WTC11 (cell line): ENCODE data around the gene RPS6KA5.

Experiments used
- ELF4 ChIP-seq: sonication (generic); formaldehyde crosslinking; IDR thresholded peaks from 2 replicates; pipeline ENCODE4 v1.8.1; 2022; ENCODE audit warnings: low read depth, mild to moderate bottlenecking, moderate library complexity, missing genetic modification reagents
- ETV6 ChIP-seq: sonication (generic); formaldehyde crosslinking; IDR thresholded peaks from 2 replicates; pipeline ENCODE4 v1.8.1; 2022; ENCODE audit warnings: mild to moderate bottlenecking, missing genetic modification reagents
- NR2C2 ChIP-seq: sonication (generic); formaldehyde crosslinking; IDR thresholded peaks from 2 replicates; pipeline ENCODE4 v1.8.0; 2022; ENCODE audit warnings: mild to moderate bottlenecking, missing genetic modification reagents
- TP53 ChIP-seq: sonication (generic); formaldehyde crosslinking; IDR thresholded peaks from 2 replicates; pipeline ENCODE4 v1.8.1; 2023; ENCODE audit warnings: mild to moderate bottlenecking, missing genetic modification reagents
- ZNF138 ChIP-seq: sonication (generic); formaldehyde crosslinking; conservative IDR thresholded peaks from 2 replicates; pipeline ENCODE4 v1.8.1; 2022; ENCODE audit warnings: mild to moderate bottlenecking, moderate library complexity, missing genetic modification reagents
- ZNF219 ChIP-seq: sonication (generic); formaldehyde crosslinking; IDR thresholded peaks from 2 replicates; pipeline ENCODE4 v1.8.0; 2023; ENCODE audit warnings: missing genetic modification reagents, mild to moderate bottlenecking, borderline replicate concordance
- TF ChIP-seq, protein P1 (sequence below): fragments of 200-600 bp; IDR thresholded peaks from 2 replicates; pipeline ENCODE4 v1.8.0; 2022; ENCODE audit warnings: antibody characterized with exemption
- TF ChIP-seq, protein P2 (sequence below): sonication (generic); formaldehyde crosslinking; conservative IDR thresholded peaks from 2 replicates; pipeline ENCODE4 v1.8.1; 2022; ENCODE audit warnings: mild to moderate bottlenecking, missing genetic modification reagents

- TF ChIP-seq TP53 (CRISPR knock-in tag) (no peak), ELF4 (no peak), ZNF138 (CRISPR knock-in tag) (no peak), ZNF219 (CRISPR knock-in tag) (no peak), ETV6 (CRISPR knock-in tag) (no peak), NR2C2 (CRISPR knock-in tag) (no peak)
- TF ChIP-seq, protein P1, sequence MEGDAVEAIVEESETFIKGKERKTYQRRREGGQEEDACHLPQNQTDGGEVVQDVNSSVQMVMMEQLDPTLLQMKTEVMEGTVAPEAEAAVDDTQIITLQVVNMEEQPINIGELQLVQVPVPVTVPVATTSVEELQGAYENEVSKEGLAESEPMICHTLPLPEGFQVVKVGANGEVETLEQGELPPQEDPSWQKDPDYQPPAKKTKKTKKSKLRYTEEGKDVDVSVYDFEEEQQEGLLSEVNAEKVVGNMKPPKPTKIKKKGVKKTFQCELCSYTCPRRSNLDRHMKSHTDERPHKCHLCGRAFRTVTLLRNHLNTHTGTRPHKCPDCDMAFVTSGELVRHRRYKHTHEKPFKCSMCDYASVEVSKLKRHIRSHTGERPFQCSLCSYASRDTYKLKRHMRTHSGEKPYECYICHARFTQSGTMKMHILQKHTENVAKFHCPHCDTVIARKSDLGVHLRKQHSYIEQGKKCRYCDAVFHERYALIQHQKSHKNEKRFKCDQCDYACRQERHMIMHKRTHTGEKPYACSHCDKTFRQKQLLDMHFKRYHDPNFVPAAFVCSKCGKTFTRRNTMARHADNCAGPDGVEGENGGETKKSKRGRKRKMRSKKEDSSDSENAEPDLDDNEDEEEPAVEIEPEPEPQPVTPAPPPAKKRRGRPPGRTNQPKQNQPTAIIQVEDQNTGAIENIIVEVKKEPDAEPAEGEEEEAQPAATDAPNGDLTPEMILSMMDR = no peak
- TF ChIP-seq, protein P2, sequence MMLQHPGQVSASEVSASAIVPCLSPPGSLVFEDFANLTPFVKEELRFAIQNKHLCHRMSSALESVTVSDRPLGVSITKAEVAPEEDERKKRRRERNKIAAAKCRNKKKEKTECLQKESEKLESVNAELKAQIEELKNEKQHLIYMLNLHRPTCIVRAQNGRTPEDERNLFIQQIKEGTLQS (CRISPR knock-in tag) = no peak
Measured at GRCh38 chr14:90805084-90805391, 255.4 kb downstream of the RPS6KA5 start.
